Activated CD4-positive, CD25-positive, alpha-beta regulatory T cell treated with anti-CD3 and anti-CD28 coated beads, Interleukin-2, amount 50 U/mL, for 16 hours (primary cell): ENCODE results near the gene CIC.
"Not testable (repeated sequence)": the region's sequence is repeated elsewhere in the genome, so short reads cannot be mapped to it uniquely, and the experiment has no call there.

ENCODE experiments used
- DNase-seq: peaks from one replicate; pipeline ENCODE4 v3.0.0-alpha.2; 2020; ENCODE audit warnings: low read depth, low spot score

Gene CIC

GRCh38 chr19:42313096-42313839 is 44.2 kb downstream of the CIC start, which contains the start of gene TMEM145:
TSS of gene TMEM145 (plus strand) at chr19:42313309. CDS start at chr19:42313377, 68 bp downstream.
- DNase-seq = no peak

- DNase-seq = no peak
These were observed 45.0 kb downstream of the CIC start for GRCh38 chr19:42313840-42314755.

- DNase-seq = no peak
These were observed 46.0 kb downstream of the CIC start for GRCh38 chr19:42315024-42315423.

- DNase-seq = no peak
These were observed 47.5 kb downstream of the CIC start for GRCh38 chr19:42316223-42317211.

GRCh38 chr19:42317535-42317934 is 48.5 kb downstream of the CIC start:
- no peak for DNase-seq

GRCh38 chr19:42322305-42322704 is 53.3 kb downstream of the CIC start:
- DNase-seq = no peak

GRCh38 chr19:42323473-42323851 is 54.4 kb downstream of the CIC start:
- no peak for DNase-seq

GRCh38 chr19:42323852-42324654 is 55.0 kb downstream of the CIC start:
- no peak for DNase-seq

GRCh38 chr19:42324655-42325307 is 55.7 kb downstream of the CIC start:
- DNase-seq = no peak

GRCh38 chr19:42325308-42325895 is 56.4 kb downstream of the CIC start, which contains the start of gene MEGF8:
TSS of gene MEGF8 (plus strand) at chr19:42325635. CDS start at chr19:42326244, 609 bp downstream.
- DNase-seq = peak; percentile 97

GRCh38 chr19:42325896-42326771 is 57.1 kb downstream of the CIC start:
- DNase-seq = no peak

- no peak for DNase-seq
These were observed 57.9 kb downstream of the CIC start for GRCh38 chr19:42326969-42327368.

GRCh38 chr19:42327381-42327780 is 58.3 kb downstream of the CIC start:
- DNase-seq = no peak

- DNase-seq = no peak
These were observed 59.1 kb downstream of the CIC start for GRCh38 chr19:42328106-42328505.

- DNase-seq = no peak
These were observed 59.8 kb downstream of the CIC start for GRCh38 chr19:42328854-42329253.

GRCh38 chr19:42330241-42330711 is 61.2 kb downstream of the CIC start:
- no peak for DNase-seq

- not testable (repeated sequence) for DNase-seq
These were observed 62.3 kb downstream of the CIC start for GRCh38 chr19:42331333-42331732.

- DNase-seq = no peak
These were observed 63.0 kb downstream of the CIC start for GRCh38 chr19:42332059-42332458.
